GM23338 (cell line): ENCODE data around the gene TNFSF10.

Experiments
- CREB1 ChIP-seq: fragments of 250-450 bp; sonication (Bioruptor Pico); IDR thresholded peaks from 2 replicates; pipeline ENCODE4 v1.5.0; 2020; ENCODE audit warnings: low read depth, mild to moderate bottlenecking, moderate library complexity
- EZH2 ChIP-seq: fragments of 200-600 bp; sonication (generic); IDR thresholded peaks from one replicate; pipeline ENCODE4 v1.8.0; 2017; ENCODE audit warnings: antibody characterized with exemption, mild to moderate bottlenecking, low read depth; ENCODE audit not compliant: unreplicated experiment
- EZH2phosphoT487 ChIP-seq: fragments of 200-600 bp; sonication (generic); IDR thresholded peaks from one replicate; pipeline ENCODE4 v1.8.1; 2018; ENCODE audit warnings: antibody characterized with exemption; ENCODE audit not compliant: unreplicated experiment
- JUNB ChIP-seq: IDR thresholded peaks from one replicate; pipeline ENCODE4 v1.6.1; 2016; ENCODE audit warnings: antibody characterized with exemption; ENCODE audit not compliant: unreplicated experiment
- NANOG ChIP-seq: IDR thresholded peaks from 2 replicates; pipeline ENCODE4 v1.6.1; 2016; ENCODE audit warnings: antibody characterized with exemption, borderline replicate concordance
- POLR2AphosphoS5 ChIP-seq: IDR thresholded peaks from 2 replicates; pipeline ENCODE4 v1.6.1; 2016; ENCODE audit warnings: antibody characterized with exemption, low read depth
- REST ChIP-seq: IDR thresholded peaks from one replicate; pipeline ENCODE4 v1.6.1; 2018; ENCODE audit warnings: antibody characterized with exemption; ENCODE audit not compliant: unreplicated experiment
- STAT1 ChIP-seq: IDR thresholded peaks from one replicate; pipeline ENCODE4 v1.6.1; 2016; ENCODE audit warnings: antibody characterized with exemption; ENCODE audit not compliant: unreplicated experiment
- ZNF331 ChIP-seq: fragments of 250-450 bp; sonication (Bioruptor Pico); IDR thresholded peaks from 2 replicates; pipeline ENCODE4 v1.5.0; 2020; ENCODE audit warnings: low read depth, mild to moderate bottlenecking, moderate library complexity
- TF ChIP-seq, protein P1 (sequence below), 2 experiments: fragments of 200-600 bp in 1 of 2; sonication (generic) in 1 of 2; conservative IDR thresholded peaks; 2 replicates each; pipeline versions ENCODE4 v1.5.1 to v1.6.1; 2016 to 2017; ENCODE audit warnings: antibody characterized with exemption in 2 of 2, low read depth in 2 of 2, mild to moderate bottlenecking in 2 of 2, moderate library complexity in 1 of 2

DNA sequence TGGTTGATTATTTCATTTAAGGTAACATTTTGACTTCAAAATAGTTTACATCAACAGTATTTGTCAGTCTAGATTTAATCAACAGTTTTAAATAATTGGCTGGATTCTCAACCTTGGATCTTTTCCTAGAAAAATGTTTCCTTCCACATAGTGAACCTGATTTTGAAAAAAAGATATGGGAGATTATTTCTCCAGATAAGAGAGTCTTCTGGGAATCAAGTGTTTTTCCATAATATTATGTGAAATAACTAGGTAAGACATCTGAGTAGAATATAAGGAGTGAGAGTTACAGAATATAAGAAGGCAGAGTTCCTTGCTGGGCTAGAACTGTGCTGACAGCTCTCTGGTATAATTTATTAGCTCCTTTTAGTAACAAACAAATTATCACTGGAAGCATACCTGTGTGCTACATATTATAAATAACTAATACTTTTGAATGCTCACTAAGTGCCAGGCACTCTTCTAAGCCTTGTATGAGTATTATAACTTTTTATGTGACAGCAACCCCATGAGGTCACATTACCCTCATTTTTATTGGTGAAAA is 18.8 kb upstream of the TNFSF10 start:
- TF ChIP-seq, protein P1, sequence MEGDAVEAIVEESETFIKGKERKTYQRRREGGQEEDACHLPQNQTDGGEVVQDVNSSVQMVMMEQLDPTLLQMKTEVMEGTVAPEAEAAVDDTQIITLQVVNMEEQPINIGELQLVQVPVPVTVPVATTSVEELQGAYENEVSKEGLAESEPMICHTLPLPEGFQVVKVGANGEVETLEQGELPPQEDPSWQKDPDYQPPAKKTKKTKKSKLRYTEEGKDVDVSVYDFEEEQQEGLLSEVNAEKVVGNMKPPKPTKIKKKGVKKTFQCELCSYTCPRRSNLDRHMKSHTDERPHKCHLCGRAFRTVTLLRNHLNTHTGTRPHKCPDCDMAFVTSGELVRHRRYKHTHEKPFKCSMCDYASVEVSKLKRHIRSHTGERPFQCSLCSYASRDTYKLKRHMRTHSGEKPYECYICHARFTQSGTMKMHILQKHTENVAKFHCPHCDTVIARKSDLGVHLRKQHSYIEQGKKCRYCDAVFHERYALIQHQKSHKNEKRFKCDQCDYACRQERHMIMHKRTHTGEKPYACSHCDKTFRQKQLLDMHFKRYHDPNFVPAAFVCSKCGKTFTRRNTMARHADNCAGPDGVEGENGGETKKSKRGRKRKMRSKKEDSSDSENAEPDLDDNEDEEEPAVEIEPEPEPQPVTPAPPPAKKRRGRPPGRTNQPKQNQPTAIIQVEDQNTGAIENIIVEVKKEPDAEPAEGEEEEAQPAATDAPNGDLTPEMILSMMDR (conservative IDR thresholded peaks at IDR 0.05; ENCODE audit: low read depth in 2 of 2), result no peak
- TF ChIP-seq POLR2AphosphoS5, result no peak
- no peak for TF ChIP-seq EZH2phosphoT487
- TF ChIP-seq ZNF331, result no peak
- TF ChIP-seq JUNB, result no peak
- TF ChIP-seq REST, result no peak
- TF ChIP-seq EZH2, result no peak
- TF ChIP-seq CREB1, result no peak
- TF ChIP-seq STAT1, result no peak
- no peak for TF ChIP-seq NANOG
